ENCODE data around the gene HES3.

Gene HES3

DNA sequence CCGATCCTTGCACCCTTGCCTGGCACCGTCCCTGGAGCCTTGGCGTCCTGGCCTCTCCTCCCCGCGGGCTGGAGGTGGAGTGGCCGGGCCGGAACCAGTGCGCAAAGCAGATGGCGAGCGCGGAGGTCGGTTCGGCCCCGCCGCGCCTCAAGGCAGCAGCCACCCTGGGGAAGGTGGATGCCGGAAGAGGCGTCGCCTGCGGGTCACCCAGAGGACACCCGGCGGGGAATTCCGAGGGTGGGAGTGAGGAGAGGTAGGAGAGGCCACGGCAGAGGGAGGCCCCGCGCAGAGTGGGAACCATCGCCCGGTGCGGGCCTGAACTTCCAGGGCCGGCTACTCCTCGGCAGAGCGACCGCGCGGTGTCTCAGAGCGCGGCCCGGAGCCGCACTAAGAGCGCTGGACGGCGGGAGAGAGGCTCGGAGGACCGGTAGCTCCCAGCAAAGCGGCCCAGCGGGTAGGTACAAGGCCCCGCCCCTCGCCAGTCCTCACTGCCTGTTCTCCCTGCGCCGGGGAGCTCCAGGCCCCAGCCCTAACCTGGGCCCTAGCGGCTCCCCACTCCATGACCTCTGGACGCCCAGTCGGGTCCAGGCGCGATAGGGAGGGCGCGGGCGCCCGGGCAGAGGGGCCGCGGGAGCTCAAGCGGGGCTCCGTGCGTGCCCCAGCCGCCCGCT lies 38.0 kb upstream of the HES3 start, which contains the start of gene RNF207:
Gene RNF207, plus strand, starts transcription at position 271 of the 671 bp plus-strand sequence. CDS start 417 bp downstream, outside the sequence.
- peak; percentile 47 for DNase-seq (ENCODE audit: low read depth)
- H3K4me3 ChIP-seq (ENCODE audit: low read depth, low read length): peak within 1 kb of the TSS; percentile 65
- no peak for TF ChIP-seq CTCF (IDR thresholded peaks at IDR 0.05; ENCODE audit: low read depth, low read length, missing control alignments)

GRCh38 chr1:6206520-6206855 lies 37.5 kb upstream of the HES3 start:
- TF ChIP-seq CTCF (IDR thresholded peaks at IDR 0.05; ENCODE audit: low read depth, low read length, missing control alignments): no peak
- peak overlapping the region; percentile 65 for H3K4me3 ChIP-seq (ENCODE audit: low read depth, low read length)

DNA sequence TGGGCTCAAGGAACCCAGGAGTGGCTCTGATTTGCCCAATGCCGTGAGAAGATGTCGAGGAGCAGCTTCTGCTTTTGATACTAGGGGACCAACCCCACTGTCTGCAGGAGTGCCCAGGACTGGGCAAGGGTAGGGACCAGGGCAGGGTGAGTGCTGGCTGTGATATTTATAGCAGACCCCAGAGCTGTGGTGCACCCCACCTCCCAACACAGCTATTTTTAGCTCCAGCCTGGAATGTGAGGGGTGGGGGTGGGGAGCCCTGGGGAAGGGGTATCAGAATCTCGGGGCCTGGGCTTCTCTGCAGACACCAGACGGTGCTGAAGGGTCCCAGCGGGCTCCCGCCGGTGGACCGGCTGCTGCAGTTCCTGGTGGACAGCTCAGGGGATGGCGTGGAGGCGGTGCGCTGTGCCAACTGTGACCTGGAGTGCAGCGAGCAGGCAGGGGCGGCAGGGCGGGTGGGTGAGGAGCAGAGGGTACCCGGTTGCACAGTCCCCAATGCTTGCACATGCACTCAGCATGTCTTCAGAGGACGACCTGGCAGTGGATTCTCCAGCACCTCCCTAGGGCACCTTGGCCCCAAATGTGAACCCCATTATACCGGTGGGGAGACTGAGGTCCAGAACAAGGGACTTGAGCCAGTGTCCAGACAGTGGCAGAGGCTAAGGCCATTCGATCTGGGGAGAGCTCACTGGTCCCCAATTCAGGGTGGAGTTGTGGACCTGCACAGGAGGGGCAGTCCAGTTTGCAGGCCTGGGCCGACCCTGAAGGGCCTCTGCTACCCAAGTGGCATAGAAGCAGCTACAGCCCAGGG lies 36.7 kb upstream of the HES3 start:
- no peak for TF ChIP-seq CTCF (IDR thresholded peaks at IDR 0.05; ENCODE audit: low read depth, low read length, missing control alignments)
- no peak for DNase-seq (ENCODE audit: low read depth)
- H3K4me3 ChIP-seq (ENCODE audit: low read depth, low read length): peak overlapping the region; percentile 65

More at GRCh38 chr1:6206520-6206855, 37.5 kb upstream of the HES3 start:
- no peak for DNase-seq (ENCODE audit: low read depth)

DNA sequence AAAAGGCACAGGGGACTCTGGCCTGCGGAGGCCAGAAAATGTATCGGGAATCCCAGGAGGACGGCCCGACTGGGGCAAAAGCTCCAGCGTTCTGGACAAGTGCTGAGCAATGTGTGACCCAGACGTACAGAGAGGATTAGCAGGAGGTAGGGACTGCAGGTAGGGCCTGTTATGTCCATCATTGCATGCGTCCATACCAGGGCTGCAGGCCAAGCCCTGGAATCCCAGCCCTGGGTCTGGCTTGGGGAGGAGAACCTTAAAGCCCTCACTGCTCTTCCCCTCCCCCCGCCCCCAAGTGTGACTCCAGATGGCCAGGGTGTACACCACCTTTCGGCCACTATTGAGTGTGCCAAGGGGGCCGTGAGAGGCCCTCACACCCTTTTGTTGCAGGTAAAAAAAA lies 36.1 kb upstream of the HES3 start:
- no peak for DNase-seq (ENCODE audit: low read depth)
- H3K4me3 ChIP-seq (ENCODE audit: low read depth, low read length): no peak overlapping the region
- no peak for TF ChIP-seq CTCF (IDR thresholded peaks at IDR 0.05; ENCODE audit: low read depth, low read length, missing control alignments)

DNA sequence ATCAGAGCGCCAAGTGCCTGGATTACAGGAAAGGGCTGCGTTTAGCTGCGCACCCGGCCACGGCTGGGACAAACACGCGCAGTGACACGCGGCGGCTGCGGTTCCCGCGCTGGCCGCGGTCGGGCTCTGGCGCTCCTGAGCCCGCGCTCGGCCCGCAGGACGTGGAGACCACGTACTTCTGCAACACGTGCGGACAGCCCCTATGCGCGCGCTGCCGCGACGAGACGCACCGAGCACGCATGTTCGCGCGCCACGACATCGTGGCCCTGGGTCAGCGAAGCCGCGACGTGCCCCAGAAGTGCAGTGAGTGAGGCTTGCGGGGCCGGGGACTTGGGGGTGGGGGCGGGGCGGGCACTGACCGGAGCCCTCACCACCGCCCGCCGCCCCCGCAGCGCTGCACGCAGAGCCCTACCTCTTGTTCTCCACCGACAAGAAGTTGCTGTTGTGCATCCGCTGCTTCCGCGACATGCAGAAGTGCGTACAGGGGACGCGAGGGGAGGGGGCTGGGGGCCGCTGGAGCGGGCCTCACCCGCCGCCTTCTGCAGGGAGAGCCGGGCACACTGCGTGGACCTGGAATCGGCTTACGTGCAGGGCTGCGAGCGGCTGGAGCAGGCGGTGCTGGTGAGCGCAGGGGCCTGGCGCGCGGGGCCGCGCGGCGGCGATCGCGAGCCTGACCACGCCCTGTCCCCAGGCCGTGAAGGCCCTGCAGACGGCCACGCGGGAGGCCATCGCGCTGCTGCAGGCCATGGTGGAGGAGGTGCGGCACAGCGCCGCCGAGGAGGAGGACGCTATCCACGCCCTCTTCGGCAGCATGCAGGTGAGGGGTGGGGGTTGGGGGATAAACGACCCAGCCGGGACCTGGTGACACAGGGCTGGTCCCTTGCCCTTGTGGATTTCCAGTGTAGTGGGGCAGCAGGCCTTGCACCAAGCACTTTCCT lies 35.0 kb upstream of the HES3 start:
- peak; percentile 59 for TF ChIP-seq CTCF (IDR thresholded peaks at IDR 0.05; ENCODE audit: low read depth, low read length, missing control alignments)
- H3K4me3 ChIP-seq (ENCODE audit: low read depth, low read length): peak overlapping the region; percentile 32
- DNase-seq (ENCODE audit: low read depth): no peak

DNA sequence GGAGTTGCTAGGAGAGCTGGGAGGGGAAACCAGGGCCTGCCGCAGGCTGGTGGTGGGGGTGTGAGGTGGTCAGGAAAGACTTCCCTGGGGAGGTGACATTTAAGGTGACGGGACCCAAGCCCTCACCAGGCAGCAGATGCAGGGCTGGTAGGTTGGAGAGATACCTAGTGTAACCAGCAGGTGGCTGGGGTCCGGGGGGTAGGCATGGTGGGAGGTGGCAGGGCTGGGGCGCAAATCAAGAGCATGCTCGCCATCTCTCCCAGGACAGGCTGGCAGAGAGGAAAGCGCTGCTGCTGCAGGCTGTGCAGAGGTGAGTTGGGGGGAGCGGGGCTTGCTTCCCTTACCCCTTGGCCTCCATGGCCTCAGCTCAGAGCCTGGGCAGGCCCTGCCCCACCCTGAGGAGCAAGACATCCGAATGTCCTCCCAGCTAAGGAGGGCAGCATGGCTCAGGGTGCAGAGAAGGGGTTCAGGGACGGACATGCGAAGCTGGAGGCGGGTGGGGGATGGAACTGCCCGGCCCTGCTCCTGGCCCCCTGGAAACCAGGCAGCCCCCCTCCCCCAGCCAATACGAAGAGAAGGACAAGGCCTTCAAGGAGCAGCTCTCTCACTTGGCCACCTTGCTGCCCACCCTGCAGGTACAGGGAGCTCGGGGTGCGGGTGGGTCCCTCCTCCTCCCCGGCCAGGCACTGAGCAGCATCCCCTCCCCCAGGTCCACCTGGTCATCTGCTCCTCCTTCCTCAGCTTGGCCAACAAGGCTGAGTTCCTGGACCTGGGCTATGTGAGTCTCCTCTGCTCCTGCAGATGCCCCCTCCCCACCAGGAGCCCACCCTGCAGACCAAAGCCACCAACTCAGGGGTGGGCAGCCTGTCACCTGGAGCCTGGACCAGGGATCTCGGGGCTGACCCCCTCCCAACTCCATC lies 34.1 kb upstream of the HES3 start:
- peak; percentile 48 for TF ChIP-seq CTCF (IDR thresholded peaks at IDR 0.05; ENCODE audit: low read depth, low read length, missing control alignments)
- no peak for DNase-seq (ENCODE audit: low read depth)
- no peak overlapping the region for H3K4me3 ChIP-seq (ENCODE audit: low read depth, low read length)

Measured in GM12864 (cell line).